CD4-positive, CD25-positive, alpha-beta regulatory T cell (primary cell): ENCODE results near the gene PGAP3. TPM values are rescaled to one million over a fixed set of nuclear protein-coding genes. Genes with fewer than 3 reads are reported as not detected.

ENCODE experiments used
- ATAC-seq, 2 donors: fragments of 150-1000 bp; cut with Tn5 transposase; one replicate each; pipeline ENCODE4 v1.10.0; 2021; ENCODE audit warnings: low read depth in 2 of 2, moderate number of reproducible peaks in 2 of 2, moderate library complexity in 1 of 2
- DNase-seq, 3 donors: peaks; one replicate each; pipeline versions ENCODE4 v3.0.0 to v3.0.0-alpha.2; 2012 to 2022; ENCODE audit warnings: mixed read lengths in 1 of 3
- H3K27ac ChIP-seq: one replicate; pipeline ENCODE4 v1.7.0; 2013; ENCODE audit warnings: mild to moderate bottlenecking, low read length; ENCODE audit not compliant: insufficient read depth, poor library complexity, severe bottlenecking
- H3K27me3 ChIP-seq: one replicate; pipeline ENCODE4 v1.7.0; 2013; ENCODE audit warnings: low read length; ENCODE audit not compliant: control insufficient read depth, insufficient read depth
- H3K36me3 ChIP-seq: one replicate; pipeline ENCODE4 v1.7.0; 2013; ENCODE audit warnings: mild to moderate bottlenecking, low read length, moderate library complexity; ENCODE audit not compliant: control insufficient read depth, insufficient read depth
- H3K4me1 ChIP-seq: 2 replicates; pipeline ENCODE4 v1.7.0; 2013; ENCODE audit warnings: mild to moderate bottlenecking, low read length; ENCODE audit not compliant: insufficient read depth, control insufficient read depth, poor library complexity, severe bottlenecking
- H3K4me3 ChIP-seq: one replicate; pipeline ENCODE4 v1.7.0; 2013; ENCODE audit warnings: low read depth, mild to moderate bottlenecking, low read length, moderate library complexity
- H3K9me3 ChIP-seq, 2 experiments: 1 replicate in 1 of 2; 2 replicates in 1 of 2; pipeline ENCODE4 v1.7.0; 2013; ENCODE audit warnings: low read length in 2 of 2, mild to moderate bottlenecking in 1 of 2, moderate library complexity in 1 of 2; ENCODE audit not compliant: control insufficient read depth in 2 of 2
- H3K27ac Mint-ChIP-seq, 3 donors: one replicate each; pipeline ENCODE4 v1.8.0; 2020 to 2022; ENCODE audit warnings: mild to moderate bottlenecking in 3 of 3, mixed read lengths in 3 of 3, moderate library complexity in 2 of 3
- H3K27me3 Mint-ChIP-seq: one replicate; pipeline ENCODE4 v1.8.0; 2022; ENCODE audit warnings: mild to moderate bottlenecking, mixed read lengths
- H3K36me3 Mint-ChIP-seq: one replicate; pipeline ENCODE4 v1.8.0; 2020; ENCODE audit warnings: mixed read lengths
- H3K4me1 Mint-ChIP-seq, 4 donors: one replicate each; pipeline ENCODE4 v1.8.0; 2020 to 2022; ENCODE audit warnings: mixed read lengths in 4 of 4, mild to moderate bottlenecking in 1 of 4
- H3K4me3 Mint-ChIP-seq, 4 donors: one replicate each; pipeline ENCODE4 v1.8.0; 2020 to 2022; ENCODE audit warnings: mild to moderate bottlenecking in 4 of 4, mixed read lengths in 4 of 4, moderate library complexity in 3 of 4
- H3K9me3 Mint-ChIP-seq, 7 donors: one replicate each; pipeline ENCODE4 v1.8.0; 2020 to 2022; ENCODE audit warnings: mixed read lengths in 7 of 7, mild to moderate bottlenecking in 3 of 7, moderate library complexity in 2 of 7
- polyA plus RNA-seq, 4 donors: library from polyadenylated mRNA; unstranded; fragments of 300-500 nt; fragmentation: Illumina TruSeq; gene quantifications; one replicate each; pipeline ENCODE4 v1.2.3, GENCODE V29; 2021
- total RNA-seq: library from RNA; stranded (reverse); gene quantifications from one replicate; pipeline ENCODE4 v1.2.3, GENCODE V29; 2022

PGAP3 gene
- total RNA-seq (28.0 TPM), polyA plus RNA-seq (10 to 100 TPM; 15.2 to 23.3 (median 17.5) TPM)

GRCh38 chr17:39687546-39688474 lies at the start of gene PGAP3:
PGAP3 (minus strand) TSS chr17:39688057; CDS start chr17:39688014, 43 bp downstream.
- Mint-ChIP-seq H3K36me3 (peaks cover 19% of the 10 kb centered on the region), H3K27me3 (no peaks in the 10 kb centered on the region), H3K27ac (peak within 1 kb of the TSS; percentile 96 to 99 (median 98)), H3K4me1 (peaks cover 9 to 36% (median 21%) of the 10 kb centered on the region in 4 donors), H3K9me3 (peaks cover 0 to 4% (median 0%) of the 10 kb centered on the region in 7 donors), H3K4me3 (peak within 1 kb of the TSS; percentile 97 to 99 (median 98))
- Histone ChIP-seq H3K27me3 (no peaks in the 10 kb centered on the region), H3K9me3 (no peaks in the 10 kb centered on the region), H3K4me1 (peaks cover 21% of the 10 kb centered on the region), H3K27ac (peak within 1 kb of the TSS; percentile 86), H3K36me3 (peaks cover 16% of the 10 kb centered on the region), H3K4me3 (peak within 1 kb of the TSS; percentile 93)
- ATAC-seq (peak; percentile 87 to 89), DNase-seq (peak; percentile 70 to 91 (median 83))

GRCh38 chr17:39737206-39737759 lies 49.4 kb upstream of the PGAP3 start:
- peaks cover 0 to 1% (median 0%) of the 10 kb centered on the region in 7 donors for H3K9me3 Mint-ChIP-seq
- Histone ChIP-seq H3K4me3 (no peak overlapping the region), H3K27ac (no peak overlapping the region), H3K4me1 (peaks cover 16% of the 10 kb centered on the region), H3K9me3 (no peaks in the 10 kb centered on the region), H3K36me3 (no peaks in the 10 kb centered on the region), H3K27me3 (no peaks in the 10 kb centered on the region)
- peaks cover 0 to 22% (median 4%) of the 10 kb centered on the region in 4 donors for H3K4me1 Mint-ChIP-seq
- no peak overlapping the region for H3K27ac Mint-ChIP-seq
- H3K4me3 Mint-ChIP-seq: no peak overlapping the region
- no peaks in the 10 kb centered on the region for H3K36me3 Mint-ChIP-seq
- ATAC-seq (no peak), DNase-seq (no peak)
- H3K27me3 Mint-ChIP-seq: peaks cover 38% of the 10 kb centered on the region

- Histone ChIP-seq H3K27ac (no peak overlapping the region), H3K4me3 (no peak overlapping the region), H3K36me3 (no peaks in the 10 kb centered on the region), H3K4me1 (peaks cover 16% of the 10 kb centered on the region), H3K9me3 (no peaks in the 10 kb centered on the region), H3K27me3 (no peaks in the 10 kb centered on the region)
- H3K9me3 Mint-ChIP-seq: peaks cover 0 to 1% (median 0%) of the 10 kb centered on the region in 7 donors
- ATAC-seq (no peak), DNase-seq (no peak)
- no peaks in the 10 kb centered on the region for H3K36me3 Mint-ChIP-seq
- H3K4me1 Mint-ChIP-seq: peaks cover 0 to 22% (median 4%) of the 10 kb centered on the region in 4 donors
- peaks cover 37% of the 10 kb centered on the region for H3K27me3 Mint-ChIP-seq
- H3K27ac Mint-ChIP-seq: peak overlapping the region in 1 of 3 donors; percentile 38
- H3K4me3 Mint-ChIP-seq: peak overlapping the region in 1 of 4 donors; percentile 12
Observed at GRCh38 chr17:39736319-39737165, 48.7 kb upstream of the PGAP3 start.

GRCh38 chr17:39735882-39736281 lies 48.0 kb upstream of the PGAP3 start:
- Histone ChIP-seq H3K9me3 (no peaks in the 10 kb centered on the region), H3K36me3 (no peaks in the 10 kb centered on the region), H3K27ac (no peak overlapping the region), H3K4me3 (no peak overlapping the region), H3K4me1 (peaks cover 16% of the 10 kb centered on the region), H3K27me3 (no peaks in the 10 kb centered on the region)
- DNase-seq: no peak
- peaks cover 0 to 23% (median 4%) of the 10 kb centered on the region in 4 donors for H3K4me1 Mint-ChIP-seq
- peaks cover 0 to 1% (median 0%) of the 10 kb centered on the region in 7 donors for H3K9me3 Mint-ChIP-seq
- no peaks in the 10 kb centered on the region for H3K36me3 Mint-ChIP-seq
- H3K4me3 Mint-ChIP-seq: no peak overlapping the region
- no peak for ATAC-seq
- H3K27me3 Mint-ChIP-seq: peaks cover 30% of the 10 kb centered on the region
- H3K27ac Mint-ChIP-seq: no peak overlapping the region

GRCh38 chr17:39732586-39732985 lies 44.7 kb upstream of the PGAP3 start:
- Mint-ChIP-seq H3K27me3 (peaks cover 16% of the 10 kb centered on the region), H3K4me3 (peak overlapping the region; percentile 0 to 80 (median 46)), H3K4me1 (peaks cover 0 to 23% (median 11%) of the 10 kb centered on the region in 4 donors), H3K27ac (peak overlapping the region in 2 of 3 donors; percentile 22 to 44), H3K36me3 (peaks cover 9% of the 10 kb centered on the region), H3K9me3 (peaks cover 0 to 2% (median 0%) of the 10 kb centered on the region in 7 donors)
- Histone ChIP-seq H3K4me1 (peaks cover 12% of the 10 kb centered on the region), H3K4me3 (no peak overlapping the region), H3K36me3 (peaks cover 11% of the 10 kb centered on the region), H3K27me3 (no peaks in the 10 kb centered on the region), H3K9me3 (no peaks in the 10 kb centered on the region), H3K27ac (no peak overlapping the region)
- ATAC-seq (no peak), DNase-seq (no peak)

- Histone ChIP-seq H3K4me1 (peaks cover 12% of the 10 kb centered on the region), H3K27me3 (no peaks in the 10 kb centered on the region), H3K4me3 (peak within 1 kb of the TSS; percentile 83), H3K36me3 (peaks cover 13% of the 10 kb centered on the region), H3K9me3 (no peaks in the 10 kb centered on the region), H3K27ac (peak within 1 kb of the TSS; percentile 93)
- peaks cover 4% of the 10 kb centered on the region for H3K27me3 Mint-ChIP-seq
- H3K36me3 Mint-ChIP-seq: peaks cover 14% of the 10 kb centered on the region
- peak within 1 kb of the TSS; percentile 91 to 97 (median 92) for H3K4me3 Mint-ChIP-seq
- peaks cover 0 to 2% (median 0%) of the 10 kb centered on the region in 7 donors for H3K9me3 Mint-ChIP-seq
- peak within 1 kb of the TSS; percentile 77 to 95 (median 94) for H3K27ac Mint-ChIP-seq
- ATAC-seq: peak; percentile 93 to 96
- DNase-seq: peak; percentile 88 to 95 (median 88)
- H3K4me1 Mint-ChIP-seq: peaks cover 0 to 19% (median 12%) of the 10 kb centered on the region in 4 donors
Observed at GRCh38 chr17:39730095-39730921, 42.5 kb upstream of the PGAP3 start, which contains the start of gene MIEN1. MIEN1 (minus strand) TSS chr17:39730532; CDS start chr17:39730495, 37 bp downstream.
